Measurements from ENCODE around the gene ERAP2.

- TF ChIP-seq CTCF (IDR thresholded peaks at IDR 0.05; ENCODE audit: low read length) (no peak), EZH2 (optimal IDR thresholded peaks at IDR 0.05; ENCODE audit: low read depth, low read length) (no peak)
Observed at GRCh38 chr5:96967400-96967799, 91.1 kb downstream of the ERAP2 start.
